Prostate gland (tissue), 2 donors: ENCODE measurements around the gene MYCBPAP. TPM values are rescaled to one million over a fixed set of nuclear protein-coding genes. Genes with fewer than 3 reads are reported as not detected.

Experiments used
- DNase-seq: peaks from one replicate; pipeline ENCODE4 v3.0.0-alpha.2; 2019; ENCODE audit warnings: low spot score
- H3K27ac ChIP-seq, 2 donors: fragments of 200-600 bp; sonication (generic); 2 replicates each; pipeline ENCODE4 v1.5.1; 2017 to 2019
- H3K27me3 ChIP-seq: fragments of 200-600 bp; sonication (generic); replicated peaks from 2 replicates; pipeline ENCODE4 v1.5.1; 2019; ENCODE audit not compliant: insufficient read depth
- H3K36me3 ChIP-seq, 2 donors: fragments of 200-600 bp; sonication (generic); 1 replicate in 1 of 2; 2 replicates in 1 of 2; pipeline versions ENCODE4 v1.5.1 to v1.8.1; 2017 to 2019
- H3K4me1 ChIP-seq: fragments of 200-600 bp; sonication (generic); replicated peaks from 2 replicates; pipeline ENCODE4 v1.5.1; 2019
- H3K4me3 ChIP-seq, 2 donors: fragments of 200-600 bp; sonication (generic); 2 replicates each; pipeline ENCODE4 v1.5.1; 2017 to 2019
- H3K9me3 ChIP-seq: fragments of 200-600 bp; sonication (generic); 2 replicates; pipeline ENCODE4 v1.5.1; 2017
- CTCF ChIP-seq, 4 experiments: fragments of 200-600 bp in 2 of 4; fragments of 450-650 bp in 2 of 4; sonication (generic) in 2 of 4; IDR thresholded peaks; 1 replicate in 3 of 4; 2 replicates in 1 of 4; pipeline ENCODE4 v1.5.1; 2016 to 2019; ENCODE audit warnings: antibody characterized with exemption in 4 of 4, mild to moderate bottlenecking in 2 of 4, moderate library complexity in 2 of 4
- POLR2A ChIP-seq: fragments of 450-650 bp; IDR thresholded peaks from one replicate; pipeline ENCODE4 v1.6.1; 2016; ENCODE audit warnings: antibody characterized with exemption, mild to moderate bottlenecking
- POLR2AphosphoS5 ChIP-seq: sonication (generic); formaldehyde crosslinking; IDR thresholded peaks from one replicate; pipeline ENCODE4 v1.6.1; 2017; ENCODE audit warnings: antibody characterized with exemption
- WGBS: methylation state at CpG from one replicate; pipeline ENCODE4 v1.1.5; 2018; 5-methylcytosine and 5-hydroxymethylcytosine counted together
- intact Hi-C: fragments of 100-400 bp; cut with DNase I; formaldehyde crosslinking; loops from one replicate; pipeline ENCODE4 v1.14.2; 2022
- total RNA-seq, 2 donors: library from RNA; depleted of rRNA; stranded (reverse); fragments of >200 nt; gene quantifications; one replicate each; pipeline ENCODE4 v1.1.0, GENCODE V29; 2016

MYCBPAP gene
- total RNA-seq, 2 donors from 2014 or later = 0.14 to 12.6 TPM

DNA sequence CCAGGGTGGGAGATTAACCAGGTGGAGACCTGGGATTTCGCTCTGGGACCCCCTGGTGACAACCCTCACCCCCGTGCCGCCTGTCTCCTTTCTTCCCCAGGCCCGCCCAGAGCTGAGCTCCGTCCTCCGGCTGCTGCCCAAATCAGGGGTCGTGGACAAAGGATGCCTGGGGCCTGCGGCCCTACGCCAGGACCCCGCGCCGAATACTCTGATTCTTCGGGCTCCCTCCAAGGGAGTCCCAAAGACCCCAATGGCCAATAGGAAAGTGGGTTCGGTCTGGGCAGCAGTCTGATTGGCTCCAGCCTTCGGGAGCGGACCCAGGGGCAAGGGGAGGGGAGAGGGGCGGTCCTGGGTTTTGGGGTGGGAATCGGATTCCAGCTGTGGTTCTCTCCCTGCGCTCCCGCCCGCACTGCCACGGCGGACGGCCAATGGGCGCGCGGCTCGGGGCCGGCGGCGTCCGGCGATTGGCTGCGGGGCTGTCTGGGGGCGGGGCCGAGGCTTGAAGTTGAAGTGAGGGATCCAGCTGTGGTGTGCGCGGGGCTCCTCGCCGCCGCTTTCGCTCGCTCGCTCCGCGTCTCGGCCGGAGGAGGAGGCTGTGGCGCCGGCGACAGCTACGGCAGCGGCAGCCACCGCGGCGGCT is 52.1 kb downstream of the MYCBPAP start, which contains the start of gene CACNA1G:
Gene CACNA1G (plus strand): TSS at position 531 of the 640 bp plus-strand sequence. CDS start 745 bp downstream, outside the sequence.
- Histone ChIP-seq H3K36me3 (peaks cover 0 to 4% of the 10 kb centered on the region in 2 donors), H3K27ac (no peak within 1 kb of the TSS), H3K4me3 (peak within 1 kb of the TSS; percentile 37 to 43), H3K27me3 (peaks cover 10% of the 10 kb centered on the region), H3K4me1 (peaks cover 19% of the 10 kb centered on the region), H3K9me3 (no peaks in the 10 kb centered on the region)
- DNase-seq = peak; percentile 81
- TF ChIP-seq POLR2A (peak; percentile 40), CTCF (IDR thresholded peaks at IDR 0.05) (no peak)
- intact Hi-C loops = no loop called here
- under 1% methylated on average over 56 of the region's 56 CpGs for WGBS

DNA sequence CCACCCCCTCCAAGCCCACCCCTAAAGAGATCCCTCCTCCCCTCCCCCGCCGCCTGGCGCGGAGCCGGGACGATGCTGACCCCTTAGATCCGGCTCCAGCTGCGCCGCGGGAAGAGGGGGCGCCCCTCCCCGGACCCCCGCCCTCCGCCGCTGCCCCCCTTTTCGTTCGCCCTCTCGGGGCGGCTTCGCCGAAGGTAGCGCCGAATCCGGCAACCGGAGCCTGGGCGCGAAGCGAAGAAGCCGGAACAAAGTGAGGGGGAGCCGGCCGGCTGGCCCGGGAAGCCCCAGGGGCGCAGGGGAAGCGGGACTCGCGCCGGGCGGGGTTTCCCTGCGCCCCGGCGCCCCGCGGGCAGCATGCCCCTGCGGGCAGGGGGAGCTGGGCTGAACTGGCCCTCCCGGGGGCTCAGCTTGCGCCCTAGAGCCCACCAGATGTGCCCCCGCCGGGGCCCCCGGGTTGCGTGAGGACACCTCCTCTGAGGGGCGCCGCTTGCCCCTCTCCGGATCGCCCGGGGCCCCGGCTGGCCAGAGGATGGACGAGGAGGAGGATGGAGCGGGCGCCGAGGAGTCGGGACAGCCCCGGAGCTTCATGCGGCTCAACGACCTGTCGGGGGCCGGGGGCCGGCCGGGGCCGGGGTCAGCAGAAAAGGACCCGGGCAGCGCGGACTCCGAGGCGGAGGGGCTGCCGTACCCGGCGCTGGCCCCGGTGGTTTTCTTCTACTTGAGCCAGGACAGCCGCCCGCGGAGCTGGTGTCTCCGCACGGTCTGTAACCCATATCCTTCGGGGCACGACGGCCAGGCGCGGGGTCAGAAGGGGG is 52.9 kb downstream of the MYCBPAP start:
- TF ChIP-seq POLR2A = no peak
- H3K4me1 ChIP-seq = peaks cover 19% of the 10 kb centered on the region
- 0% methylated on average over 40 of the region's 88 CpGs for WGBS
- H3K4me3 ChIP-seq = peak overlapping the region; percentile 37 to 43
- H3K27ac ChIP-seq = no peak overlapping the region
- DNase-seq = no peak
- no peaks in the 10 kb centered on the region for H3K36me3 ChIP-seq
- intact Hi-C loops = no loop called here
- peaks cover 10% of the 10 kb centered on the region for H3K27me3 ChIP-seq
- H3K9me3 ChIP-seq = no peaks in the 10 kb centered on the region

DNA sequence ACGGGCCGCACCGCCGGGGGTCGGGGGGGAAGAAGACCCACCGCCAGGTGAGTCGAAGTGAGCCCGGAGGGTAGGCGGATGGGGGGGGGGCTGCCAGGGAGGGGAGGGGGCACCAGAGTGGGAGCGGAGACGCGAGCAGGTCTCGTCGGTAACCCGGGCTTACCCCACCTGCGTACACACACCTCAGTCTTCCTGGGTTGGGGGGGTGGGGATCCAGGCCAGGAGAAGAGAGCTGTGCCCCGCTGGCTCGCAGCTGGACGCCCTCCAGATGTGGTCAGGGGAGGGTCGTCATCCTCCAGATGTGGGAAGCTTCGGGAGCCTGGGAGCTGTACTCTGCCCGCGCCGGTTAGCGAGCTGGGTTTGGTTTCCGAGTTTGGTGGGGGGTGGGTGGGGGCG is 53.5 kb downstream of the MYCBPAP start:
- intact Hi-C loops = no loop called here
- Histone ChIP-seq H3K36me3 (no peaks in the 10 kb centered on the region), H3K4me3 (no peak overlapping the region), H3K27ac (no peak overlapping the region), H3K4me1 (peaks cover 19% of the 10 kb centered on the region), H3K27me3 (peaks cover 10% of the 10 kb centered on the region), H3K9me3 (no peaks in the 10 kb centered on the region)
- TF ChIP-seq CTCF (IDR thresholded peaks at IDR 0.05) (no peak), POLR2AphosphoS5 (no peak), POLR2A (no peak)
- DNase-seq = no peak
- WGBS = 3% methylated on average over 18 of the region's 27 CpGs

DNA sequence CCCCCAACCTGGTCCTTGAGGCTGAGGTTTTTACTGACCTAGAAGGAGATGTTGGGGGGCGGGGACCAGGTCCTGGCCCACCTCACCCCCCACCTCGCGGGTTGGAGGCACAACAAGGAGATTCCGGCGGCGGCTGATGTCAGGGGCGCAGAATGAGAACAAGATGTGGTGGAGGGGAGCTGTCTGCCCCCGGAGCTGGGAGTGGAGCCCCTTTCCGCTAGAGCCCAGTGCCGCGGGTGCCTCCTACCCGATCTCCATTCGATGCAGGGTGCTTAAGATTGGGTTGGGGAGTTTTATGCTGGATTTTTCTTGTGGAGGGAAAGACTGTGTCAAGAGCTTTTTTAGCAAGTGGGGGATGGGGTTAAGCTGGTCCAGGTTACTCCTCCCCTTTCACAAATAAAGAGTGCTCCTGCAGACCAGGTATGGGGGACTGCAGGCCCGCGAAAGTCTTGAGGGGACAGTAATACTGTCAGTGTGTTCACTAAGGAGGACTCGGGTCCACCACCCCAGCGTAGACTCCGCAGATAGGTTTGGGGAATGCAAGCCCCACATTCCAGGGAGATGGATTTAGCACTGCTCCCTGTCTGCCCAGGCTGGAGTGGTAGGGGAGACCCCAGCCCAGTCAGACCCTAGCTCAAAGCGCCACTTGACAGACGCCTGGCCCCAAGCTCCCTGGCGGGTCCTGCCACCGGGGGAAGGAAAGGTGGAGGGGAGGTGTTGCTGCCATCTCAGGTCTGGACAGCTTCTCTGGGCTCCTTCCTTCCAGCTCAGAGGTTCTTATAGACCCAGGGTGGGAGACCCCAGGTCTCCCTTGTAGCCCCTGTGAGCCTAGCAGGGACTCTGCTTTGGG is 54.2 kb downstream of the MYCBPAP start:
- H3K36me3 ChIP-seq = no peaks in the 10 kb centered on the region
- no peak overlapping the region for H3K4me3 ChIP-seq
- H3K9me3 ChIP-seq = no peaks in the 10 kb centered on the region
- H3K4me1 ChIP-seq = peaks cover 19% of the 10 kb centered on the region
- intact Hi-C loops = no loop called here
- peaks cover 10% of the 10 kb centered on the region for H3K27me3 ChIP-seq
- TF ChIP-seq POLR2AphosphoS5 (no peak), CTCF (IDR thresholded peaks at IDR 0.05) (no peak), POLR2A (no peak)
- no peak overlapping the region for H3K27ac ChIP-seq
- DNase-seq = no peak
- WGBS = 33% methylated on average over 20 of the region's 22 CpGs

DNA sequence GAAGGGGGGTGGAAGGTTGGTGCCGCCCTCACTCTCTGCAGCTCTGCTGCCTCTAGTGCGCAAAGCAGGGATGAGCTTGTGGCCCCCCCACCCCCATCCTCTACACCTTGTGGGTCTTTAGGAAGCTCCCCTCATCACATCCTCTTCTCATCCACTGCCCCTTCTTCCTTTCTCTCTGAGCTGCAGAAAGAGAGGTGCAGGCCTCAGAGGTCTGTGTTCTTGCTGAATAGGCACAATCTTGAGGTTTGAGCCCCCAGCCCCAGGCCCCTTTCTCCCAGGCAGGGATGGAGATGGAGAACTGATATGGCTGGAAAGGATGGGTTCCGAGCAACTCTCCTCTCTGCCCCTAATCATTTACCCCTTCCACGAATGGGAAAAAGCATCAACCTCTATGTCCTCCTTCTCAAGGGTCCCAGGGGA is 54.9 kb downstream of the MYCBPAP start:
- Histone ChIP-seq H3K4me3 (no peak overlapping the region), H3K27me3 (peaks cover 10% of the 10 kb centered on the region), H3K36me3 (no peaks in the 10 kb centered on the region), H3K27ac (no peak overlapping the region), H3K4me1 (peaks cover 19% of the 10 kb centered on the region), H3K9me3 (no peaks in the 10 kb centered on the region)
- WGBS = 68% methylated on average over 4 of the region's 4 CpGs
- no peak for TF ChIP-seq POLR2A
- TF ChIP-seq CTCF (IDR thresholded peaks at IDR 0.05) = no peak
- TF ChIP-seq POLR2AphosphoS5 = no peak
- intact Hi-C loops = no loop called here
- no peak for DNase-seq
